ENCODE measurements around the gene IKBKE. TPM values are rescaled to one million over a fixed set of nuclear protein-coding genes. Genes with fewer than 3 reads are reported as not detected.
A peak's percentile ranks its signal among the peaks of the same experiment; 100 is the strongest.

IKBKE gene
- total and polyA plus RNA-seq, 12 donors: 2.9 to 11.1 (median 6.1) TPM

DNA sequence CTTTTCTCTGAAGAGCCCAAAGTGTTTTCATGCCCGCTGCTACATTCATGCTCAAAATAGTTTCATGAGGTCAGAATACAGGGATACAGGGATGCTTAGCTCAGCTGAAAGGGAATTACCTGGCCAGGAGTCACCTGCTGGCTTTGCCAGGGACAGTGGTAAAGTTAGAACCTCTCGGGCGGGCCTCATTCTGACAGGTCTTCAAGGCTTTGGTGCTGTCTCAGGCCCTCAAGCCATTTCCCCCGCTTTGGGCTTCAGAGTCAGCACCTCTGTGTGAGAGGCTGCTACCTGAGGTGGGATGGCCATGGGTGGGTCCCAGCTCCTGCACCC, 42.5 kb downstream of the IKBKE start:
- Histone ChIP-seq H3K4me3 (no peak overlapping the region), H3K4me1 (replicated peaks in 1 of 2) (peaks cover 48 to 63% of the 10 kb centered on the region in 2 donors), H3K27me3 (no peaks in the 10 kb centered on the region), H3K9me3 (replicated peaks in 1 of 3) (no peaks in the 10 kb centered on the region), H3K27ac (peak overlapping the region; percentile 14 to 84 (median 70)), H3K36me3 (replicated peaks in 1 of 2) (no peaks in the 10 kb centered on the region)
- intact Hi-C loops (cut with DNase I): no loop called here
- TF ChIP-seq, protein P1, sequence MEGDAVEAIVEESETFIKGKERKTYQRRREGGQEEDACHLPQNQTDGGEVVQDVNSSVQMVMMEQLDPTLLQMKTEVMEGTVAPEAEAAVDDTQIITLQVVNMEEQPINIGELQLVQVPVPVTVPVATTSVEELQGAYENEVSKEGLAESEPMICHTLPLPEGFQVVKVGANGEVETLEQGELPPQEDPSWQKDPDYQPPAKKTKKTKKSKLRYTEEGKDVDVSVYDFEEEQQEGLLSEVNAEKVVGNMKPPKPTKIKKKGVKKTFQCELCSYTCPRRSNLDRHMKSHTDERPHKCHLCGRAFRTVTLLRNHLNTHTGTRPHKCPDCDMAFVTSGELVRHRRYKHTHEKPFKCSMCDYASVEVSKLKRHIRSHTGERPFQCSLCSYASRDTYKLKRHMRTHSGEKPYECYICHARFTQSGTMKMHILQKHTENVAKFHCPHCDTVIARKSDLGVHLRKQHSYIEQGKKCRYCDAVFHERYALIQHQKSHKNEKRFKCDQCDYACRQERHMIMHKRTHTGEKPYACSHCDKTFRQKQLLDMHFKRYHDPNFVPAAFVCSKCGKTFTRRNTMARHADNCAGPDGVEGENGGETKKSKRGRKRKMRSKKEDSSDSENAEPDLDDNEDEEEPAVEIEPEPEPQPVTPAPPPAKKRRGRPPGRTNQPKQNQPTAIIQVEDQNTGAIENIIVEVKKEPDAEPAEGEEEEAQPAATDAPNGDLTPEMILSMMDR (IDR thresholded peaks at IDR 0.05): no peak
- no peak for TF ChIP-seq POLR2A (IDR thresholded peaks at IDR 0.05)
- 82 to 100% (median 90%) methylated on average over 1 to 4 of the region's 4 CpGs for WGBS, 4 donors
- no peak for DNase-seq

DNA sequence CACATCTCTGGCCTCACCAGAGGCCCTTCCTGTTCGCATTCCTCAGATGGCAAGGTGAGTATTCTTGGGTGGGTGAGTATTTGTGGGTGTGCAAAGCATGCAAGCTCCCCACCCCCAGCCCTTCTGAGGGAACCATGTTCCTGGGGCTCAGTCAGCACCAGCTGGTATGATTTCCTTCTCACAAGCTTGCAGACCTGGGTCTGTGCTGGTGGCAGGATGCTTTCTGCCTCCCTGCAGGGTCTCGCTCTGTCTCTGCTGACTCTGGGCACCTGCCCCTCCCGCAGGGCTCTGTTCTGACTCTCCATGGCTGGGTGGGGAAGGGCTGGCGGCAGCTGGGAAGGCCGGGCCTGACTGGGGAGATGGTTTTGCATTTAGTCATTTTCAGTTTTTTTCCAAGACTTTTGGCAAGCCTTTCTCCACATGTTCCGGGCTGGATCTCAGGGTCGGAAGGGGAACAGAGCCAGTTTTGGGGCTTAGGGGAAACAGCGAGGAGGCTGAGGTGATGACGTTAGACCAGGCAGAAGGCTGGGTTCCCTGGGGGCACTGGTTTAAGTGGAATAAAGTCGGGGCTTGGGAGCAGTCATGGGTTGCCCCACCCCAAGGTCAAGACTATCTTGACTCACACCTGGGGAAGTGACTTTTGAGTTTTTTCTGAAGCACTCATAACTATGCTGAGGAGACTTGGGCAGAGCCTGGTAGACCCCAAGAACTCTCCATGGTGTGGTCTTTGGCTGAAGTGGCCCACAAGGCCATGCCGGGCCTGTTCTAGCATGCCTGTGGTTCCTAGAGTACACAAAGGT, 43.2 kb downstream of the IKBKE start:
- Histone ChIP-seq H3K27ac (peak overlapping the region; percentile 34 to 84 (median 70)), H3K27me3 (no peaks in the 10 kb centered on the region), H3K4me3 (no peak overlapping the region), H3K36me3 (replicated peaks in 1 of 2) (no peaks in the 10 kb centered on the region), H3K9me3 (replicated peaks in 1 of 3) (no peaks in the 10 kb centered on the region), H3K4me1 (replicated peaks in 1 of 2) (peaks cover 43 to 59% of the 10 kb centered on the region in 2 donors)
- DNase-seq: peak; percentile 76 to 90 (median 88)
- TF ChIP-seq, protein P1 (IDR thresholded peaks at IDR 0.05): no peak
- peak in 1 of 2 donors; percentile 23 for TF ChIP-seq POLR2A (IDR thresholded peaks at IDR 0.05)
- intact Hi-C loops (cut with DNase I): no loop called here
- WGBS, 4 donors: 31 to 45% (median 39%) methylated on average over 10 to 11 of the region's 11 CpGs

DNA sequence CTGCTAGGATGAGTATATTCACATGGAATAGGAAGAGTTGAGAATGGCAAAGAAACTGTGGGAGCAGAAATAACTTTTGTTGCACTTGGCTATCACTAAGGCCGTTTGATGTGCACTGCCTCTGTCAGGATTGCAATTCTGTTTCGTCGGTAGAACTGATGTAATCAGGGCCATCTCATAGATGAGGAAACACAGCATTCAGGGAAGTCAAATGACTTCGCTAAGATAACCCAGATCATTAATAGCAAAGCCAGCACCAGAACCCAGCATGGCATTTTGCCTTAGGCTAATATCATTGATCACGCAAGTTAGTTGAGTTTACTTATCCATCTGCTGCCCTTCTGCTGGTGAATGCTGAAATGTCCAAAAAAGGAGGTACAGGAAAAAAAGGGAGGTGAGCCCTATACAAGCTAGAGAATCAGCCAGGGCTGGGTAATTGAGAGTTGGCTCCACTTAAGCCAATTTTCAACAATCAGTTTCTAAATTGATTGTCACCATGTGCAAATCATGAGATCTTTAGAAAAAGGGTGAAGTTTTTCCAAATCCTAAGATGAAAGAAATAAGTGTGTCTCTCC, 44.6 kb downstream of the IKBKE start:
- no peaks in the 10 kb centered on the region for H3K27me3 ChIP-seq
- no peak overlapping the region for H3K4me3 ChIP-seq
- H3K9me3 ChIP-seq (replicated peaks in 1 of 3): no peaks in the 10 kb centered on the region
- WGBS, 4 donors: 55 to 72% (median 65%) methylated on average over 5 of the region's 5 CpGs
- intact Hi-C loops (cut with DNase I): no loop called here
- H3K36me3 ChIP-seq (replicated peaks in 1 of 2): no peaks in the 10 kb centered on the region
- H3K4me1 ChIP-seq (replicated peaks in 1 of 2): peaks cover 32 to 52% of the 10 kb centered on the region in 2 donors
- DNase-seq: peak in 1 of 7 donors; percentile 47
- TF ChIP-seq, protein P1 (IDR thresholded peaks at IDR 0.05): no peak
- TF ChIP-seq POLR2A (IDR thresholded peaks at IDR 0.05): no peak
- peak overlapping the region in 3 of 5 donors; percentile 1 to 84 (median 71) for H3K27ac ChIP-seq

DNA sequence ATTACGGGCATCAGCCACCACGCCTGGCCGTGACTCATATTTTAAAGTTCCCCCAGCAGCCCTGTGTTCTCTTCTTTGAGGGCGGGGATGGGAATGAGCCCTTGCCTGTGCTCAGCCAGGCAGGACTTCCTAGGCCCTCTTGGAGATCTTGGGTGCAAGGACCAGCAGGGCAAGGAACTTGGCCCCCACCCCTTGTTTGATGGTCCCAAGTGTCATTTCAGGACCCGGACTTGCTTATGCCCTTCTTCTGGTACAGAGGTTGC, 46.4 kb downstream of the IKBKE start:
- H3K9me3 ChIP-seq (replicated peaks in 1 of 3): no peaks in the 10 kb centered on the region
- no peak overlapping the region for H3K27ac ChIP-seq
- intact Hi-C loops (cut with DNase I): no loop called here
- H3K36me3 ChIP-seq (replicated peaks in 1 of 2): no peaks in the 10 kb centered on the region
- TF ChIP-seq, protein P1 (IDR thresholded peaks at IDR 0.05): no peak
- TF ChIP-seq POLR2A (IDR thresholded peaks at IDR 0.05): no peak
- H3K4me1 ChIP-seq (replicated peaks in 1 of 2): peaks cover 29 to 36% of the 10 kb centered on the region in 2 donors
- WGBS, 4 donors: 62 to 98% (median 69%) methylated on average over 5 of the region's 5 CpGs
- no peak overlapping the region for H3K4me3 ChIP-seq
- no peaks in the 10 kb centered on the region for H3K27me3 ChIP-seq
- no peak for DNase-seq
